ENCODE measurements around the gene SDK2.

The SDK2 gene

GRCh38 chr17:73588301-73588846, 55.9 kb downstream of the SDK2 start:
- no peak for TF ChIP-seq CTCF (IDR thresholded peaks at IDR 0.05; ENCODE audit: borderline replicate concordance, control extremely low read depth, extremely low read depth, insufficient read depth, missing control alignments)
- no peak for DNase-seq (ENCODE audit: low spot score)
- in situ Hi-C loops (cut with MboI; ENCODE audit: low sequenced_read_pairs, unreplicated experiment): no loop called here

GRCh38 chr17:73586921-73587602, 57.2 kb downstream of the SDK2 start:
- DNase-seq (ENCODE audit: low spot score): no peak
- TF ChIP-seq CTCF (IDR thresholded peaks at IDR 0.05; ENCODE audit: borderline replicate concordance, control extremely low read depth, extremely low read depth, insufficient read depth, missing control alignments): no peak
- in situ Hi-C loops (cut with MboI; ENCODE audit: low sequenced_read_pairs, unreplicated experiment): no loop called here

- in situ Hi-C loops (cut with MboI; ENCODE audit: low sequenced_read_pairs, unreplicated experiment): no loop called here
- DNase-seq (ENCODE audit: low spot score): no peak
- no peak for TF ChIP-seq CTCF (IDR thresholded peaks at IDR 0.05; ENCODE audit: borderline replicate concordance, control extremely low read depth, extremely low read depth, insufficient read depth, missing control alignments)
These were observed 57.9 kb downstream of the SDK2 start for GRCh38 chr17:73586275-73586832.

GRCh38 chr17:73585583-73585982, 58.7 kb downstream of the SDK2 start:
- in situ Hi-C loops (cut with MboI; ENCODE audit: low sequenced_read_pairs, unreplicated experiment): no loop called here
- peak; percentile 21 for TF ChIP-seq CTCF (IDR thresholded peaks at IDR 0.05; ENCODE audit: borderline replicate concordance, control extremely low read depth, extremely low read depth, insufficient read depth, missing control alignments)
- DNase-seq (ENCODE audit: low spot score): no peak

GRCh38 chr17:73584987-73585386, 59.3 kb downstream of the SDK2 start:
- no peak for DNase-seq (ENCODE audit: low spot score)
- in situ Hi-C loops (cut with MboI; ENCODE audit: low sequenced_read_pairs, unreplicated experiment): no loop called here

GRCh38 chr17:73584049-73584448, 60.2 kb downstream of the SDK2 start:
- no peak for DNase-seq (ENCODE audit: low spot score)
- in situ Hi-C loops (cut with MboI; ENCODE audit: low sequenced_read_pairs, unreplicated experiment): no loop called here
- no peak for TF ChIP-seq CTCF (IDR thresholded peaks at IDR 0.05; ENCODE audit: borderline replicate concordance, control extremely low read depth, extremely low read depth, insufficient read depth, missing control alignments)

More at GRCh38 chr17:73584987-73585386, 59.3 kb downstream of the SDK2 start:
- no peak for TF ChIP-seq CTCF (IDR thresholded peaks at IDR 0.05; ENCODE audit: borderline replicate concordance, control extremely low read depth, extremely low read depth, insufficient read depth, missing control alignments)
